IPS-18a (cell line): ENCODE measurements around the gene C1orf21.

Experiments used
- H3K27ac ChIP-seq: one replicate; pipeline ENCODE4 v1.5.1; 2013; ENCODE audit warnings: low read length
- H3K27me3 ChIP-seq: one replicate; pipeline ENCODE4 v1.6.1; 2013; ENCODE audit warnings: mild to moderate bottlenecking, low read length; ENCODE audit not compliant: control insufficient read depth, insufficient read depth
- H3K36me3 ChIP-seq: one replicate; pipeline ENCODE4 v1.6.1; 2013; ENCODE audit warnings: low read depth, low read length; ENCODE audit not compliant: control insufficient read depth
- H3K4me1 ChIP-seq: one replicate; pipeline ENCODE4 v1.6.1; 2013; ENCODE audit warnings: low read depth, low read length; ENCODE audit not compliant: control insufficient read depth
- H3K4me3 ChIP-seq: one replicate; pipeline ENCODE4 v1.5.1; 2013; ENCODE audit warnings: low read length
- H3K9ac ChIP-seq: one replicate; pipeline ENCODE4 v1.6.1; 2013; ENCODE audit warnings: mild to moderate bottlenecking, low read length, moderate library complexity
- H3K9me3 ChIP-seq: one replicate; pipeline ENCODE4 v1.6.1; 2013; ENCODE audit warnings: low read depth, low read length; ENCODE audit not compliant: control insufficient read depth

The C1orf21 gene

GRCh38 chr1:184493987-184494388 lies 107.2 kb downstream of the C1orf21 start:
- H3K36me3 ChIP-seq = no peaks in the 10 kb centered on the region
- no peak overlapping the region for H3K9ac ChIP-seq
- H3K4me1 ChIP-seq = peaks cover 38% of the 10 kb centered on the region
- no peak overlapping the region for H3K4me3 ChIP-seq
- H3K27me3 ChIP-seq = no peaks in the 10 kb centered on the region
- no peak overlapping the region for H3K27ac ChIP-seq
- no peaks in the 10 kb centered on the region for H3K9me3 ChIP-seq

- Histone ChIP-seq H3K27me3 (no peaks in the 10 kb centered on the region), H3K36me3 (no peaks in the 10 kb centered on the region), H3K9me3 (no peaks in the 10 kb centered on the region), H3K4me1 (peaks cover 46% of the 10 kb centered on the region), H3K27ac (no peak overlapping the region), H3K9ac (no peak overlapping the region), H3K4me3 (no peak overlapping the region)
Observed at GRCh38 chr1:184494929-184495328, 108.1 kb downstream of the C1orf21 start.

GRCh38 chr1:184497959-184498723 lies 111.3 kb downstream of the C1orf21 start:
- H3K36me3 ChIP-seq = no peaks in the 10 kb centered on the region
- peak overlapping the region; percentile 21 for H3K4me3 ChIP-seq
- no peak overlapping the region for H3K27ac ChIP-seq
- H3K9me3 ChIP-seq = no peaks in the 10 kb centered on the region
- peaks cover 40% of the 10 kb centered on the region for H3K4me1 ChIP-seq
- H3K27me3 ChIP-seq = no peaks in the 10 kb centered on the region
- H3K9ac ChIP-seq = no peak overlapping the region

- no peaks in the 10 kb centered on the region for H3K9me3 ChIP-seq
- H3K27ac ChIP-seq = no peak overlapping the region
- H3K4me3 ChIP-seq = no peak overlapping the region
- H3K9ac ChIP-seq = no peak overlapping the region
- no peaks in the 10 kb centered on the region for H3K27me3 ChIP-seq
- H3K4me1 ChIP-seq = peaks cover 48% of the 10 kb centered on the region
- no peaks in the 10 kb centered on the region for H3K36me3 ChIP-seq
Observed at GRCh38 chr1:184499616-184500015, 112.8 kb downstream of the C1orf21 start.

GRCh38 chr1:184502161-184502560 lies 115.3 kb downstream of the C1orf21 start:
- Histone ChIP-seq H3K4me1 (peaks cover 37% of the 10 kb centered on the region), H3K27me3 (no peaks in the 10 kb centered on the region)

GRCh38 chr1:184503221-184503749 lies 116.5 kb downstream of the C1orf21 start:
- no peak overlapping the region for H3K4me3 ChIP-seq
- peaks cover 26% of the 10 kb centered on the region for H3K4me1 ChIP-seq
- H3K36me3 ChIP-seq = no peaks in the 10 kb centered on the region
- no peak overlapping the region for H3K27ac ChIP-seq
- H3K9me3 ChIP-seq = no peaks in the 10 kb centered on the region
- no peak overlapping the region for H3K9ac ChIP-seq
- H3K27me3 ChIP-seq = no peaks in the 10 kb centered on the region

More at GRCh38 chr1:184502161-184502560, 115.3 kb downstream of the C1orf21 start:
- H3K4me3 ChIP-seq = no peak overlapping the region
- no peaks in the 10 kb centered on the region for H3K36me3 ChIP-seq
- no peaks in the 10 kb centered on the region for H3K9me3 ChIP-seq
- H3K27ac ChIP-seq = no peak overlapping the region
- H3K9ac ChIP-seq = no peak overlapping the region

- Histone ChIP-seq H3K9me3 (no peaks in the 10 kb centered on the region), H3K27ac (no peak overlapping the region), H3K4me3 (no peak overlapping the region), H3K27me3 (no peaks in the 10 kb centered on the region), H3K36me3 (no peaks in the 10 kb centered on the region), H3K4me1 (peaks cover 16% of the 10 kb centered on the region), H3K9ac (no peak overlapping the region)
Observed at GRCh38 chr1:184504040-184504954, 117.5 kb downstream of the C1orf21 start.

- Histone ChIP-seq H3K4me1 (peaks cover 10% of the 10 kb centered on the region), H3K9me3 (no peaks in the 10 kb centered on the region), H3K36me3 (no peaks in the 10 kb centered on the region), H3K27ac (no peak overlapping the region), H3K9ac (no peak overlapping the region), H3K4me3 (no peak overlapping the region), H3K27me3 (no peaks in the 10 kb centered on the region)
Observed at GRCh38 chr1:184504955-184505338, 118.1 kb downstream of the C1orf21 start.

- Histone ChIP-seq H3K27me3 (no peaks in the 10 kb centered on the region), H3K9me3 (no peaks in the 10 kb centered on the region), H3K36me3 (no peaks in the 10 kb centered on the region), H3K27ac (no peak overlapping the region), H3K4me3 (no peak overlapping the region), H3K9ac (no peak overlapping the region), H3K4me1 (peaks cover 10% of the 10 kb centered on the region)
Observed at GRCh38 chr1:184506481-184506880, 119.7 kb downstream of the C1orf21 start.

- Histone ChIP-seq H3K36me3 (no peaks in the 10 kb centered on the region), H3K4me3 (no peak overlapping the region), H3K4me1 (peaks cover 10% of the 10 kb centered on the region), H3K27ac (no peak overlapping the region), H3K9ac (no peak overlapping the region), H3K27me3 (no peaks in the 10 kb centered on the region), H3K9me3 (no peaks in the 10 kb centered on the region)
Observed at GRCh38 chr1:184507165-184507564, 120.3 kb downstream of the C1orf21 start.

GRCh38 chr1:184507604-184508280 lies 120.9 kb downstream of the C1orf21 start:
- no peak overlapping the region for H3K4me3 ChIP-seq
- no peak overlapping the region for H3K9ac ChIP-seq

More at GRCh38 chr1:184507604-184508280, 120.9 kb downstream of the C1orf21 start:
- H3K4me1 ChIP-seq = peaks cover 10% of the 10 kb centered on the region
- H3K27ac ChIP-seq = no peak overlapping the region
- H3K9me3 ChIP-seq = no peaks in the 10 kb centered on the region
- no peaks in the 10 kb centered on the region for H3K36me3 ChIP-seq
- no peaks in the 10 kb centered on the region for H3K27me3 ChIP-seq
